Measurements from ENCODE around the gene PELI2. TPM values are rescaled to one million over a fixed set of nuclear protein-coding genes. Genes with fewer than 3 reads are reported as not detected.

The PELI2 gene
- total RNA-seq, 2 donors from 2014 or later: 2.0 to 3.2 TPM

- ATAC-seq: peak in 1 of 2 donors; percentile 18
- peak overlapping the region in 1 of 2 donors; percentile 51 for H3K27ac Mint-ChIP-seq
Observed at GRCh38 chr14:56131865-56132833, 13.9 kb downstream of the PELI2 start.

DNA sequence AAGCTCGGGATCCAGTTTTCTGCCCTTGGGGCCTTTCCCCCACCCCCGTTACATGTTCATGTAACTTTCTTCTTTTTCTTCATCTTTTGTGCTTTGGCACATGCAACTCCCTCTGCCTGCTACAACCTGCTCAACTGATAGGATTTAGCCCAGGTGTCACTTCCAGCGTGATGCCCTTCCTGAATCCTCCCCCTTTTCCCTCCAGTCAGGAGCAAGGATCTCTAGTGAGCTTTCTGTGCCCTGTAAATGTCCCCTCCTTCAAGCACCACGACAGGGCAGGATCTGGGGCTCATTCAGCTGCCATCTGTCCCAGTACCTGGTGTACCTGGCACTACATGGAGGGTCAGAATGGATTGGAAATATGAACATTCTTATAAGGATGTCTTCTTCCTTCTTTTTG, 15.3 kb downstream of the PELI2 start:
- no peak for ATAC-seq
- H3K27ac Mint-ChIP-seq: no peak overlapping the region
- DNase-seq (ENCODE audit: low spot score in 2 of 2): no peak
- no peaks in the 10 kb centered on the region for H3K9me3 Mint-ChIP-seq
- no peaks in the 10 kb centered on the region for H3K36me3 Mint-ChIP-seq

More at GRCh38 chr14:56131865-56132833, 13.9 kb downstream of the PELI2 start:
- no peak for DNase-seq (ENCODE audit: low spot score in 2 of 2)
- H3K9me3 Mint-ChIP-seq: no peaks in the 10 kb centered on the region
- no peaks in the 10 kb centered on the region for H3K36me3 Mint-ChIP-seq

DNA sequence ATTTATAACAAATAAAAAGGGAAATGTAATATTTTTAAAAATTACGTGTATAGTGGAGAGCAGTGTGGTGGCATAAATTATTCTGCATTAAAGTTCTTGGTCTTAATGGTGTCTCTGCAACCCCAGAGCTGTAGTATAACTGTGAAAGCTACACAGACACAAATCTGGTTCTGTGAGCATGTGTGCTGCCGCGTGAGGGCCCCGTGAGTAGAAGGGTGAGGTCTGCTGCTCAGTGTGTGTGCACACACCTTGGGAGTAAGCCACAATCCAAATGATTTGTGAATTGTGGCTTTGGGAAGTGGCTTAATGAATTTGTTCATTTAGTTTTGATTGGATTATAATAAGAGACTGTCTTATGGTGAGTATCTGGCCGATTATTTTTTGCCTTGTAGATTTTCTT, 16.8 kb downstream of the PELI2 start:
- Mint-ChIP-seq H3K9me3 (no peaks in the 10 kb centered on the region), H3K36me3 (no peaks in the 10 kb centered on the region), H3K27ac (no peak overlapping the region)
- no peak for ATAC-seq
- DNase-seq (ENCODE audit: low spot score in 2 of 2): no peak

DNA sequence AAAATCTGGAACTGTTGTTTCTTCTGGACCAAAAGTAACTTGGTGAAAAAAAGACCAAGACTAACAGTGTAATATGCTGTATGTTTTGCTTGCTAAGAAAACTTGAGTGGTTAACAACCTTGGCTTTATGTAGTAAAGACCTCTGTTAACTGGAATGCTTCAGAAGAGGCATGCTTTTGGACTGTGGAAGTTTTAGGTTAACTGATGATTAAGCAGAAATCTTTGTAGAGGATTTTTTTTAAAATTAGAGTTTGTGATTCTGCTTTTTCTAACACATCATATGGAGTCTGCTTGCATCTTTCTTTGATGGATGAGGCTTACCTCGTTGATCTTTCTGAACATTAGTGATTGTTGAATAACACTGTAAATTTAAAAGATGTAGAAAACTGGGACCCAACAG, 17.5 kb downstream of the PELI2 start:
- Mint-ChIP-seq H3K9me3 (no peaks in the 10 kb centered on the region), H3K27ac (no peak overlapping the region), H3K36me3 (peaks cover 0 to 7% of the 10 kb centered on the region in 2 donors)
- DNase-seq (ENCODE audit: low spot score in 2 of 2) (no peak), ATAC-seq (no peak)

DNA sequence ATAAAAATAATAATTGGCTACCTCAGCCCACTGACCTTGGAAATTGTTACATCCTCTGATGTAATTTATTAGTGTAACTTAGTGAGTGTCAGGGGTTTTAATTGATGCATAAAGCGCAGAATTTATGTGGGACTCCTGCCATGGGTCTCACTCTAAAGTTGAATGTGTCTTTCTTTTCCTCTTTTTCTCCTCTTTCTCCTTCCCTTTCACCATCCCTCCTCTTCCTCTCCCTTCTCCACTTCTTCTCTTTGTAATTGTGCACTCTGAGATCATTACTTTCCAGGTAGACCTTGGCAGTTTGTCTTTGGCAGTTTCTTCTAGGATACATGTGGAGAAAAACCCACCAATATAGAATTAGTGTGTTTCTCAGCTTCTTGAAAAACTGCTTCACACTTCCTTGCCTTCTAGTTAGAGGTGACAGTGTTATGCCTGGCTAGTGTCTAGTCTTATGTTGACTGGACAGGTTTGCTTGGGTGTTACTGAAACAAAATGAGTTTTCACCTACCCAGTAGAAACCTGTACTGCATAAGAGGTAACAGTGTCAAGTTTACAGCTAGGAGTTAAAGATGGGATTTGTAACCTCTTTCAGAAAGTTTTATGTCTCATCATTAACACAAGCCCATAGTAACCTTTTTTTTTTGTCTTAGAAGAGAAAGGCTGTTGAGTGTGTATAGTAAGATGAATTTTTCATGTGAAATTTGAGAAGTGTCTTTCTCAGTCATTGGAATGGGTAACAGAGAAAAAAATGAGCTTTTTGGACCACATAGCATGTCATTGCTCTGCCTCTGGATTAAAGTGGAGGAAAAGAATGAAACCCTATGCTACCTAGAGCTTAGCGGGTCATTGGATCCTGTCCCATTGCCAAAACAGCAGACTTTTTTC, 18.6 kb downstream of the PELI2 start:
- Mint-ChIP-seq H3K36me3 (peaks cover 0 to 13% of the 10 kb centered on the region in 2 donors), H3K9me3 (no peaks in the 10 kb centered on the region), H3K27ac (no peak overlapping the region)
- no peak for DNase-seq (ENCODE audit: low spot score in 2 of 2)
- ATAC-seq: no peak

DNA sequence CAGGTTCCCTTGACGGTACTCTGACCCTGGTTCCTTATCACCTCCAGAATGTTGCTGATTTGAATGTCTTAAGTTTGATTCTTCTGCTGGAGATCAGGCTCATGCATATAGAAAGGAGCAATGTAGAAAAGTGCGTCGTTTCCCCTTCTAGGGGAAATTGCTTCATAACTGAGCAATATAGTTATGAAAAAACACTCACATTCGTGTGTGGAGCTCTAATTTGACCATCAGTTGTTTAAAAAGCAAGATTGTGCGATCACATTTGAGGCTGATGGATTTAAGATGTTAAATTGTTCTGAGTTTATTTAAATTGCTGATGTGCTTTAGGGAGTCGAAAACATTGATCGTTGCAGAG, 19.2 kb downstream of the PELI2 start:
- Mint-ChIP-seq H3K36me3 (peaks cover 0 to 13% of the 10 kb centered on the region in 2 donors), H3K27ac (no peak overlapping the region), H3K9me3 (no peaks in the 10 kb centered on the region)
- no peak for ATAC-seq
- DNase-seq (ENCODE audit: low spot score in 2 of 2): no peak

- Mint-ChIP-seq H3K36me3 (peaks cover 0 to 13% of the 10 kb centered on the region in 2 donors), H3K9me3 (no peaks in the 10 kb centered on the region), H3K27ac (no peak overlapping the region)
- no peak for DNase-seq (ENCODE audit: low spot score in 2 of 2)
- no peak for ATAC-seq
Observed at GRCh38 chr14:56137849-56138248, 19.6 kb downstream of the PELI2 start.

DNA sequence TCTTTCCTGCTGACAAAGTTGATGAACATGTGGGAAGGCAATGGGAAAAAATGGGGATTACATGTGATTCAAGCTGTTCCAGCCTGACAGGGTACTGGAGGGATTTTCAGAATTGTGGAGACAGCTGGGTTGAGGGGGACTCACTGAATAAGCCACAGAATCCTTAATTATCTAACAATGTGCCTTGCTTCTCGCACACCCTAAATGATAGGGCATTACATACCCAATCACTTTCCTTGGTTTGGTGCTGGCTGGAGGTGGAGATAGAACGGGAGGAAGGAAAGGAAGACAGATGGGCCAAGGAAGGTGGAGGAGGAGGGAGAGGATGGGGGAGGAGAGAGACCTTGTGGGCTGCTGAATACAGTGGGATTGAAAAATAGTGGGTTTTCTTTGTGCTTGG, 20.7 kb downstream of the PELI2 start:
- no peak for ATAC-seq
- no peak for DNase-seq (ENCODE audit: low spot score in 2 of 2)
- H3K27ac Mint-ChIP-seq: no peak overlapping the region
- peaks cover 0 to 13% of the 10 kb centered on the region in 2 donors for H3K36me3 Mint-ChIP-seq
- no peaks in the 10 kb centered on the region for H3K9me3 Mint-ChIP-seq

DNA sequence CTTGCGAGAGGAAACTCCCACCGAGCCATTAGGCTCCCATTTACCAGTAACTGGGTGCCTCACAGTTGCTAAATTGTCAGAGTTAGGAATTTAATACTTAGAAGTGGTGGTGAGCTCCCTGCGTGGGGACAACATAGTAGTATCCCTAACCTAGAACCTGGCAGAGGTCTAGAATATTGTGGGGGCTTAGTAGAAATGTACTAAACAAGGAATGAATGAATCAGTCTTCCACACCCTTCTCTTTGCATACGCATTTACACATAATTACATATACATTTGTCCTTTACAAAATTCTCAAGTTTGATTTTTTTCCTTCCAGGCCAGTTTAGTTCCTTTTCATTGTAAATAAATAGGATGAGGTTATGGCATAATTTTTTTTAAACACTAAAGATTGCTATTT, 24.1 kb downstream of the PELI2 start:
- Mint-ChIP-seq H3K27ac (no peak overlapping the region), H3K9me3 (no peaks in the 10 kb centered on the region), H3K36me3 (peaks cover 0 to 13% of the 10 kb centered on the region in 2 donors)
- ATAC-seq (no peak), DNase-seq (ENCODE audit: low spot score in 2 of 2) (no peak)

DNA sequence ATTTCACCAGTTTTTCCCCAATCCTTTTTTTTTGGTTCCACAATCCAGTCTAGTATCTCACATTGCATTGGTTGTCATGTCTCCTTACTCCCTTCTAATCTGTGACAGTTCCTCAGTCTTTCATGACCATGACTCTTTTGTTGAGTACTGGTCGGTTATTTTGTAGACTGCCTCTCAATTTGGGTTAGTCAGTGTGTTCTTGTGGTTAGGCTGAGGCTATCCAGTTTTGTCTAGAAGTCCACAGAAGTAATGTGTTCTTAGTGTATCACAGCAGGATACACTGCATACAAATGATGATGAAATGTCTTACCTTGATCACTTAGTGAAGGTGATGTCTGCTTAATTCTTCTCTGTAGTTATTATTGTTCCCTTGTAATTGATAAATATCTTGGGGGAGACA, 24.8 kb downstream of the PELI2 start:
- H3K9me3 Mint-ChIP-seq: no peaks in the 10 kb centered on the region
- peak in 1 of 2 donors; percentile 26 for ATAC-seq
- H3K36me3 Mint-ChIP-seq: peaks cover 0 to 13% of the 10 kb centered on the region in 2 donors
- no peak for DNase-seq (ENCODE audit: low spot score in 2 of 2)
- no peak overlapping the region for H3K27ac Mint-ChIP-seq

DNA sequence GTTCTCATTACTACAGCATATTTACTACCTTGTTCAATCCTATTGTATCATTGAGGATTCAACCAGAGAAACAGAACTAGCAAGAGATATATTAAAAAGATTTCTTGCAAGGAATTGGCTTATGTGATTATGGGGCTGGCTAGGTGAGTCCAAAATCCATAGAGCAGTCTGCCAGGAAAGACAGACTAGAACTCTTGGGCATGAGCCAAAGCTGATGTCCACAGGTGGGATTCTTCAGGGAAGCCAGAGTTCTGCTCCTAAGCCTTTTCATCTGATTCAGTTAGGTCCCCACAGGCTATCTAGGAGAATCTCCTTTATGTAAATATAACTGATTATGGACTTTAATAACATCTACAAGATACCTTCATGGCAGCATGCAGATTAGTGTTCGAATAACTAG, 26.0 kb downstream of the PELI2 start:
- ATAC-seq: no peak
- H3K9me3 Mint-ChIP-seq: no peaks in the 10 kb centered on the region

GRCh38 chr14:56145181-56145769, 27.1 kb downstream of the PELI2 start:
- peaks cover 0 to 10% of the 10 kb centered on the region in 2 donors for H3K36me3 Mint-ChIP-seq
- H3K9me3 Mint-ChIP-seq: no peaks in the 10 kb centered on the region
- H3K27ac Mint-ChIP-seq: no peak overlapping the region
- no peak for DNase-seq (ENCODE audit: low spot score in 2 of 2)
- ATAC-seq: no peak

More for the DNA sequence above, 26.0 kb downstream of the PELI2 start:
- no peak for DNase-seq (ENCODE audit: low spot score in 2 of 2)
- Mint-ChIP-seq H3K36me3 (peaks cover 0 to 13% of the 10 kb centered on the region in 2 donors), H3K27ac (no peak overlapping the region)

- Mint-ChIP-seq H3K36me3 (peaks cover 0 to 3% of the 10 kb centered on the region in 2 donors), H3K27ac (no peak overlapping the region), H3K9me3 (no peaks in the 10 kb centered on the region)
- peak; percentile 58 to 82 for ATAC-seq
- no peak for DNase-seq (ENCODE audit: low spot score in 2 of 2)
Observed at GRCh38 chr14:56145965-56146364, 27.8 kb downstream of the PELI2 start.

DNA sequence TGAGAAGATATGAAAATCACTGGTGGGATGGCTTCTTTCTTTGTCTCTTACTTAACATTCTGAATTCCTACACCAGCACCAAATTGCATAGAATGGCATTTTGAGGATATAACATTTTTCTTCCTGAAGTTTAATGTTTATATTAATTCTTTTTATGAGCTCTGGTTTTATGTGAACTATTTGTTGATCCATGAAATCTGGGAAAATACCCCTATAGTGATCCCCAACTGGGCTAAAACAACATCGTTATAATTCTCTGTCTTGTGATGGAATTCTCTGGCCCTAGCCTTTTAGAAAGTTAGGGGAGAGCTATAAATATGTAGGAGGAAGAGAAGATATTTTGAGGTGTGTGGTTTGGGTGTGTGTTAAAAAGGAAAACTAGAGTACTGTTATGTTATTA, 29.2 kb downstream of the PELI2 start:
- no peak for DNase-seq (ENCODE audit: low spot score in 2 of 2)
- no peak for ATAC-seq
- no peak overlapping the region for H3K27ac Mint-ChIP-seq
- no peaks in the 10 kb centered on the region for H3K9me3 Mint-ChIP-seq
- H3K36me3 Mint-ChIP-seq: no peaks in the 10 kb centered on the region

- no peak for ATAC-seq
- no peak overlapping the region for H3K27ac Mint-ChIP-seq
- H3K36me3 Mint-ChIP-seq: no peaks in the 10 kb centered on the region
- H3K9me3 Mint-ChIP-seq: no peaks in the 10 kb centered on the region
- DNase-seq (ENCODE audit: low spot score in 2 of 2): no peak
Observed at GRCh38 chr14:56147986-56148901, 30.0 kb downstream of the PELI2 start.

- Mint-ChIP-seq H3K36me3 (no peaks in the 10 kb centered on the region), H3K27ac (no peak overlapping the region), H3K9me3 (no peaks in the 10 kb centered on the region)
- DNase-seq (ENCODE audit: low spot score in 2 of 2) (no peak), ATAC-seq (no peak)
Observed at GRCh38 chr14:56149151-56149550, 30.9 kb downstream of the PELI2 start.
